ENCODE results near the gene CDH13.
A peak's percentile ranks its signal among the peaks of the same experiment; 100 is the strongest.

CDH13 gene

DNA sequence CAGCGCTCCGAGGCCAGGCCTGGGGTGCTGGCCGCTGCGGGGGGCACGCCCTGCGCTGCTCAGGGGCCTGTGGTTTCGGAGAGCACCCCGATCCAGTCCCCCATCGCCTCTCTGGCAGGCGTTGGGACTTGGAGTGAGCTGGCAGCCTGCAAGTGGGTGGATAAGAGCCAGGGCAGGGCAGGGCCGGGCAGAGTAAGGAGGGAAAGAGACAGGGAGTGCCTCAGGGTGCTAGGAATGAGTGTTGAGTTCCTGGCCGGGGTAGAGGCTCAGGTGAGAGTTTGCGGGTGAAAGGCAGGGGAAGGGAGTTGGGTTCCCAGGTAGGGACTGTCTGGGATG is 1.3 kb downstream of the CDH13 start:
- H3K4me3 ChIP-seq (ENCODE audit: low read length in 2 of 2): peak overlapping the region; percentile 68 to 77
- H3K9me3 ChIP-seq (ENCODE audit: control insufficient read depth in 2 of 2, low read length in 2 of 2): no peaks in the 10 kb centered on the region
- peaks cover 5 to 12% of the 10 kb centered on the region in 2 donors for H3K27me3 ChIP-seq (ENCODE audit: control insufficient read depth in 1 of 2, insufficient read depth in 2 of 2, low read length in 2 of 2)
- H3K4me1 ChIP-seq (ENCODE audit: control insufficient read depth, insufficient read depth, low read length): peaks cover 30% of the 10 kb centered on the region
- H3K27ac ChIP-seq (ENCODE audit: low read length): peak overlapping the region; percentile 31
- no peaks in the 10 kb centered on the region for H3K36me3 ChIP-seq (ENCODE audit: control insufficient read depth in 2 of 2, insufficient read depth in 2 of 2, low read length in 2 of 2)
- no peak overlapping the region for H3K9ac ChIP-seq (ENCODE audit: low read length in 2 of 2)

DNA sequence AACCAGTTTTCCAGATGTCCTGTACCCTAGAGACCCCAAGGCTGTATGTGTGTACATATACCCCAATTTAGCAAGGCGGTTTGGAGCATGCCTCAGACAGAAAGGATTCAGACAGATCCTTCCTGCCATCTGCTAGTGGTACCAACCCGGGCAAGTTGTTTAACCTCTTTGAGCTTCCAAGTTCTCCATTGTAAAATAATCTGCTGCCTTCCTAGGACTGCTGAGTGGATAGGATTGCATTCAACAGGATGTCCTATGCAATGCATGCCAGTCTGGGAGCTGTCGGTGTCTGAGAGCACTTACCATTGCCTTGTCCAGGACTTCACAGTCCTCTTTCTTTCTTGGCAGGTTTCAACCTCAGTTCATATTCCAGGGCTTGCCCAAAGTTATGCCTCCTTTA is 1.9 kb downstream of the CDH13 start:
- Histone ChIP-seq H3K4me3 (ENCODE audit: low read length in 2 of 2) (peak overlapping the region in 1 of 2 donors; percentile 77), H3K9me3 (ENCODE audit: control insufficient read depth in 2 of 2, low read length in 2 of 2) (no peaks in the 10 kb centered on the region), H3K27me3 (ENCODE audit: control insufficient read depth in 1 of 2, insufficient read depth in 2 of 2, low read length in 2 of 2) (peaks cover 5 to 12% of the 10 kb centered on the region in 2 donors), H3K27ac (ENCODE audit: low read length) (peak overlapping the region; percentile 31), H3K9ac (ENCODE audit: low read length in 2 of 2) (no peak overlapping the region), H3K4me1 (ENCODE audit: control insufficient read depth, insufficient read depth, low read length) (peaks cover 30% of the 10 kb centered on the region), H3K36me3 (ENCODE audit: control insufficient read depth in 2 of 2, insufficient read depth in 2 of 2, low read length in 2 of 2) (no peaks in the 10 kb centered on the region)

GRCh38 chr16:82629441-82630027 is 2.8 kb downstream of the CDH13 start:
- peak overlapping the region; percentile 31 for H3K27ac ChIP-seq (ENCODE audit: low read length)
- H3K4me3 ChIP-seq (ENCODE audit: low read length in 2 of 2): no peak overlapping the region

GRCh38 chr16:82630219-82630618 is 3.5 kb downstream of the CDH13 start:
- Histone ChIP-seq H3K27me3 (ENCODE audit: control insufficient read depth in 1 of 2, insufficient read depth in 2 of 2, low read length in 2 of 2) (peaks cover 2 to 12% of the 10 kb centered on the region in 2 donors), H3K27ac (ENCODE audit: low read length) (no peak overlapping the region), H3K4me3 (ENCODE audit: low read length in 2 of 2) (no peak overlapping the region), H3K9me3 (ENCODE audit: control insufficient read depth in 2 of 2, low read length in 2 of 2) (no peaks in the 10 kb centered on the region), H3K9ac (ENCODE audit: low read length in 2 of 2) (no peak overlapping the region), H3K36me3 (ENCODE audit: control insufficient read depth in 2 of 2, insufficient read depth in 2 of 2, low read length in 2 of 2) (no peaks in the 10 kb centered on the region), H3K4me1 (ENCODE audit: control insufficient read depth, insufficient read depth, low read length) (peaks cover 39% of the 10 kb centered on the region)

More at GRCh38 chr16:82629441-82630027, 2.8 kb downstream of the CDH13 start:
- no peaks in the 10 kb centered on the region for H3K36me3 ChIP-seq (ENCODE audit: control insufficient read depth in 2 of 2, insufficient read depth in 2 of 2, low read length in 2 of 2)
- no peaks in the 10 kb centered on the region for H3K9me3 ChIP-seq (ENCODE audit: control insufficient read depth in 2 of 2, low read length in 2 of 2)
- peaks cover 37% of the 10 kb centered on the region for H3K4me1 ChIP-seq (ENCODE audit: control insufficient read depth, insufficient read depth, low read length)
- peaks cover 5 to 12% of the 10 kb centered on the region in 2 donors for H3K27me3 ChIP-seq (ENCODE audit: control insufficient read depth in 1 of 2, insufficient read depth in 2 of 2, low read length in 2 of 2)
- no peak overlapping the region for H3K9ac ChIP-seq (ENCODE audit: low read length in 2 of 2)

DNA sequence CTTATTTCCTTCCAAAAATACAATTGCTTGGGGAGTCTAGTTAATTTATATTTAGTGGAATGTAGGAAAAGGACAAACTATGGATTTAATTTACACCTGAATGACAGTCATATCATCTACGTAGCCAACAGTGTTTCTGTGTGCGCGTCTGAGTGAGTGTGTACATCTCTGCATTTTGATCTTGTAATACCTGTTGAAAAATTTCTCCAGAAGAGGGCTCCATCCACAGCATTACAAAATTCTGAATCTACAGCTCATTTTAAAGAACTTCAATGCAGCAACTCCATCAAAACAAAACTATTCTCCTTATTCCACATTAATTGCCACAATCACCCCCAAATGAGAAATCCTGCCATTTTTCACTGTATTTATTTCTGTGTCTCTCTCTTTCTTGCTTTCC is 3.9 kb downstream of the CDH13 start:
- Histone ChIP-seq H3K27me3 (ENCODE audit: control insufficient read depth in 1 of 2, insufficient read depth in 2 of 2, low read length in 2 of 2) (peaks cover 3 to 12% of the 10 kb centered on the region in 2 donors), H3K27ac (ENCODE audit: low read length) (no peak overlapping the region), H3K36me3 (ENCODE audit: control insufficient read depth in 2 of 2, insufficient read depth in 2 of 2, low read length in 2 of 2) (no peaks in the 10 kb centered on the region), H3K9me3 (ENCODE audit: control insufficient read depth in 2 of 2, low read length in 2 of 2) (no peaks in the 10 kb centered on the region), H3K4me3 (ENCODE audit: low read length in 2 of 2) (no peak overlapping the region), H3K4me1 (ENCODE audit: control insufficient read depth, insufficient read depth, low read length) (peaks cover 39% of the 10 kb centered on the region), H3K9ac (ENCODE audit: low read length in 2 of 2) (no peak overlapping the region)

- H3K4me1 ChIP-seq (ENCODE audit: control insufficient read depth, insufficient read depth, low read length): peaks cover 33% of the 10 kb centered on the region
Observed at GRCh38 chr16:82631701-82632685, 5.2 kb downstream of the CDH13 start.

DNA sequence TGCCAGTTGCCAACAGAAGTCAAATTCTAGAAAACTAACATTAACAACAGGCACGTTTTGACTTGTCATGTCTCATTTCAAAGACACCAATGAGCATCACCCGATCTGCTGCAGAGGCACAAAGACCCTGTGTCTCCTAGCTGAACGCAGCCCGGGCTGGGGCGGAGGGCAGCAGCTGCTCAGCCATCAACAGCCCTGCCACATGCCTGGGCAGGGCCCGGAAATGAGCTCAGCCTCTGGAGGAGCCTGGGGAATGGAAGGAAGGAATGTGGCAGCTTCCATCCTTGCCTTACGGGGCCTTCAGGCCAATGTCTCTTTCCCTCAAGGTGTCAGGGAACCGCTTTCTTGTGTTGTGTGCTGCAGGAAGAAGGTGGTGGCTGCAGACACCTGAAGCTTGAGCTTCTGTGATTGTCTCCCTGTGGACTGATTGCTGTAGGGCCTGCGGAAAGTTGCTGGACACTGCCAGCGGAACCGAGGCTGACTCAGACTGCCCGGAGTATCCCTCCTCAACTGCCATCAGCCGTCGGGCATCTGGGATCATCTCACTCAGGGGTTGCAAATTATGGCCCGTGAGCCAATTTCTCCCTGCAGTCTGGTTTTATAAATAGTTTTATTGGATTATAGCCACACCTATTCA is 7.3 kb downstream of the CDH13 start:
- Histone ChIP-seq H3K4me3 (ENCODE audit: low read length in 2 of 2) (no peak overlapping the region), H3K9ac (ENCODE audit: low read length in 2 of 2) (no peak overlapping the region), H3K27ac (ENCODE audit: low read length) (peak overlapping the region; percentile 6), H3K27me3 (ENCODE audit: control insufficient read depth in 1 of 2, insufficient read depth in 2 of 2, low read length in 2 of 2) (peaks cover 0 to 2% of the 10 kb centered on the region in 2 donors), H3K36me3 (ENCODE audit: control insufficient read depth in 2 of 2, insufficient read depth in 2 of 2, low read length in 2 of 2) (no peaks in the 10 kb centered on the region), H3K4me1 (ENCODE audit: control insufficient read depth, insufficient read depth, low read length) (peaks cover 18% of the 10 kb centered on the region), H3K9me3 (ENCODE audit: control insufficient read depth in 2 of 2, low read length in 2 of 2) (no peaks in the 10 kb centered on the region)

More at GRCh38 chr16:82631701-82632685, 5.2 kb downstream of the CDH13 start:
- Histone ChIP-seq H3K9ac (ENCODE audit: low read length in 2 of 2) (no peak overlapping the region), H3K9me3 (ENCODE audit: control insufficient read depth in 2 of 2, low read length in 2 of 2) (no peaks in the 10 kb centered on the region), H3K4me3 (ENCODE audit: low read length in 2 of 2) (no peak overlapping the region), H3K27me3 (ENCODE audit: control insufficient read depth in 1 of 2, insufficient read depth in 2 of 2, low read length in 2 of 2) (peaks cover 3 to 8% of the 10 kb centered on the region in 2 donors), H3K27ac (ENCODE audit: low read length) (no peak overlapping the region), H3K36me3 (ENCODE audit: control insufficient read depth in 2 of 2, insufficient read depth in 2 of 2, low read length in 2 of 2) (no peaks in the 10 kb centered on the region)

GRCh38 chr16:82634955-82635610 is 8.3 kb downstream of the CDH13 start:
- H3K27me3 ChIP-seq (ENCODE audit: control insufficient read depth in 1 of 2, insufficient read depth in 2 of 2, low read length in 2 of 2): peaks cover 0 to 2% of the 10 kb centered on the region in 2 donors
- peaks cover 13% of the 10 kb centered on the region for H3K4me1 ChIP-seq (ENCODE audit: control insufficient read depth, insufficient read depth, low read length)
- H3K9me3 ChIP-seq (ENCODE audit: control insufficient read depth in 2 of 2, low read length in 2 of 2): no peaks in the 10 kb centered on the region
- no peaks in the 10 kb centered on the region for H3K36me3 ChIP-seq (ENCODE audit: control insufficient read depth in 2 of 2, insufficient read depth in 2 of 2, low read length in 2 of 2)
- H3K4me3 ChIP-seq (ENCODE audit: low read length in 2 of 2): no peak overlapping the region
- peak overlapping the region; percentile 6 for H3K27ac ChIP-seq (ENCODE audit: low read length)
- no peak overlapping the region for H3K9ac ChIP-seq (ENCODE audit: low read length in 2 of 2)

- Histone ChIP-seq H3K4me1 (ENCODE audit: control insufficient read depth, insufficient read depth, low read length) (peaks cover 12% of the 10 kb centered on the region), H3K9me3 (ENCODE audit: control insufficient read depth in 2 of 2, low read length in 2 of 2) (no peaks in the 10 kb centered on the region), H3K9ac (ENCODE audit: low read length in 2 of 2) (no peak overlapping the region), H3K4me3 (ENCODE audit: low read length in 2 of 2) (no peak overlapping the region), H3K27me3 (ENCODE audit: control insufficient read depth in 1 of 2, insufficient read depth in 2 of 2, low read length in 2 of 2) (peaks cover 0 to 2% of the 10 kb centered on the region in 2 donors), H3K36me3 (ENCODE audit: control insufficient read depth in 2 of 2, insufficient read depth in 2 of 2, low read length in 2 of 2) (no peaks in the 10 kb centered on the region), H3K27ac (ENCODE audit: low read length) (no peak overlapping the region)
Observed at GRCh38 chr16:82636485-82636884, 9.7 kb downstream of the CDH13 start.

- Histone ChIP-seq H3K9me3 (ENCODE audit: control insufficient read depth in 2 of 2, low read length in 2 of 2) (no peaks in the 10 kb centered on the region), H3K27ac (ENCODE audit: low read length) (no peak overlapping the region), H3K4me3 (ENCODE audit: low read length in 2 of 2) (no peak overlapping the region), H3K4me1 (ENCODE audit: control insufficient read depth, insufficient read depth, low read length) (peaks cover 9% of the 10 kb centered on the region), H3K36me3 (ENCODE audit: control insufficient read depth in 2 of 2, insufficient read depth in 2 of 2, low read length in 2 of 2) (no peaks in the 10 kb centered on the region), H3K9ac (ENCODE audit: low read length in 2 of 2) (no peak overlapping the region), H3K27me3 (ENCODE audit: control insufficient read depth in 1 of 2, insufficient read depth in 2 of 2, low read length in 2 of 2) (peaks cover 0 to 2% of the 10 kb centered on the region in 2 donors)
Observed at GRCh38 chr16:82636958-82637357, 10.2 kb downstream of the CDH13 start.
